Stimulated activated naive CD4-positive, alpha-beta T cell treated with Interleukin-2 at 50 U/mL for 16 hours (primary cell): ENCODE data around the gene MGLL.

Experiments used
- DNase-seq: peaks from one replicate; lab custom pipeline; 2025; lab: John Stamatoyannopoulos, UW

Gene MGLL

DNA sequence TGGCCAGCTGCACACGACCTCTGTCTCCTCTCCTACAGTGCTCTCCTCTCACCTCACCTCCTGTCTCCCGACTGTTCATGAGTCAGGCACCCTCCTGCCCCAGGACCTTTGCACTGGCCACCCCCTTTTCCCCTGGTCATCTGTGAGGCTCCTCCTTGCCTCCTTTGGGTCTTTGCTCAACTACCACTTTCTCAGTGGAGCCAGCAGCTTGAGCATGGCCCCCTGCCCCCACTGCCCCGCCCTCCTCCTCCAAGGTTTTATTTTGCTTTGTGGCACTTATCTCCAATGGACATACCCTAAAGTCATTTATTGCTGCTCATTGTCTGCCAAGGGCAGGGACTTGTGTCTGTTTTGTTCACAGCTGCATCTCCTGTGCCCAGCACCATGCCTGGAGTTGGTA is 64.3 kb downstream of the MGLL start:
- no peak for DNase-seq

DNA sequence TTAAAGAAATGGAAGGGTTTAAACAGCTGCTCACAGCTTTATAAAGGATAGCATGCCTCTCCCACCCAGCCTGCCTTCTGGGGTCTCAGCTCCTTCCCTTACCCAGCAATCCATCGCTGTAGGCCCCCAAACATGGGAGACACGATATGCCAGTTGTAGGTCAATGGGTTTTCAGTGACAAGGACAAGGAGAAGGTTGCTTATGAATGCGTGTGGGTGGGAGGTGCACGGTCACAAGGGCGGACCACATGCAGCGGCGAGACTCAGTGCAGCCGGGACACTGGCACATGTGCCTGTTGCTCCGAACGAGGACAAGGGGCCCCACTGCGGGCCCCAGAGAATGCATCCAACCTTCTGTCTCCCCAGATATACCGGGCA is 67.0 kb downstream of the MGLL start:
- no peak for DNase-seq

DNA sequence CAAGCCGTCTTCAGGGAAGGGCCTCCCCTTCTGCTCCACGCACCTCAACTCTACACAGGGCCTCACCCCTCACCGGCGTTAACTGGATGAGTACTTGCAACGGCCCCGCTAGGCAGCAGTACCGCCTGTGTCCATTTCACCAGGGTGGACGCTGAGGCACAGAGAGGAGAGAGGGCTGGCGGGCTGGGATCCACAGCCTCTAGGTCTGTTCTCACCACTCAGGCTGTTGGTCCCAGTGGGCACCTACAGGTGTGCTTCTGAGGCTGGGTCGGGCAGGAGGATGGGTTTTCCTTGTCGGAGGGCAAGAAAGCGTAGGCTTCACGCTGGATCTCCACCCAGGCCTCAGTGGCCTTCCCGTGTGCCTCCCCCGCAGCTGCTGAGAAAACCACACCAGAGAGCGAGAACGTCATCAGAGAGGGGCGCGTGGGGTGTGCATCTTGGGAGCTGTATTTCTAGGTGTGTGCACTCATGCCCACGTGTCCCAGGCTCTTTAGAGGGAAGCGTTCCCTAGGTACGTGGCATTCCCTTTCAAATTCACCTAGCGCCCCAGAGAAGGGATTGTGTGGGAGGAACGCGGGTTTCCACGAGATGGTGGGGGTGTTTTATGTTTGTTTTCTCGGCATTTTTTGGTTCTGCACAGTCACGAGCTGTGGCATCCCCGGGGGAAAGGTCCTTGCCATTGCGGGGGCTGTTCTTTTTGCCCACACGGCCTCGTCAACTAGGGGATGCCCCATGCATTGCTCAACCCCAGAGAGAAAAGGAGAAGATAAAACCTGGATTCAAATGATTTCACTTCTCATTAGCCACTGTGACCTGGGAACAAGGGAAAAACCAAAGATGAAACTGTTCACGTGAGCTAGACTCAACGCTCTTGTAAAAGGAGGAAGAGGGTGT is 67.7 kb downstream of the MGLL start:
- peak; percentile 9 for DNase-seq

DNA sequence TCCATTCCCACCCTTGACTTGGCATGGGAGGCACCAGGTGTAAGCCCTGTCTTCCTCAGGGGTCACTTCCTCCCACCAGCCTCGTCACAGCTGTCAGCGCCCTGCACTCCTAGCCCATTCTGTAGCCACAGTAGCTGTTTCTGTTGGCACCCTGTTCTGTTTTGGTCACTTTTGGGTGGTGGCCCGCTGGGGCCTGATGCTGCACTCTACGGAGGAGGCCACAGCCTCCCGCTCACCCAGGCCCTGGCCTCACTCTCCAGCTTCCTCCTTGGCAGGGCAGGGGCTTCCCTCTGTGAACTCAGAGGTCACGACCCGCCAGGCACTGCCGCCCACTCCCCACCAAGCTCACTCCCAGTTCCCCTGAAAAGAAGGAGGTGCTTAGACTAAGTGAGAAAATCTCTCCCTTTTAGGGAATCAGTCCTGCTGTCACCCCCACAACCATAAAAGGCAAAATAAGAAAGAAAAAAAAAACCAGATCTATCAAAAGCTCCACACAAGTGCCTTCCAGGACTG is 68.4 kb downstream of the MGLL start:
- DNase-seq, result no peak

- DNase-seq, result no peak
Measured at GRCh38 chr3:127753338-127753737, 69.0 kb downstream of the MGLL start.

GRCh38 chr3:127751782-127752181 is 70.5 kb downstream of the MGLL start:
- DNase-seq, result no peak

DNA sequence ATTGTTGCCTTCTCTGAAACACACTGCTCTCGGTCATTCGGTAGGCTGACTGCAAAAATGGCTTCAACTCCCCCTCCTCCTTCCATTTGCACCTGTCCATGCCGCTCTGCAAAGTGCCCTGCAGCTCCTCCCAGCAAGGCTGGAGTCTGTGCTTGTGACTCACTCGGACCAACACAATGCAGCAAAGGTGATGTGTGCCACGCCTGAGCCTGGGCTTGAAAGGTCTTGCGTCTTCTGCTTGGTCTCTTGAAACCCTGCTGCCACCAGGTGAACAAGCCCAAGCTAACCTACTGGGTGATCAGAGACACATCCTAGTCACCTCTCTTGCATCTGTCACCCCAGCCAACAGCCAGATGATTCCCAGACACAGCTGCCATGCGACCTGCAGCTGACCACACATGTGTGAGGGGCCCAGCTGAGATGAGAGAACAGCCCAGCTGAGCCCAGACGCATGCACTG is 71.1 kb downstream of the MGLL start:
- DNase-seq, result no peak

DNA sequence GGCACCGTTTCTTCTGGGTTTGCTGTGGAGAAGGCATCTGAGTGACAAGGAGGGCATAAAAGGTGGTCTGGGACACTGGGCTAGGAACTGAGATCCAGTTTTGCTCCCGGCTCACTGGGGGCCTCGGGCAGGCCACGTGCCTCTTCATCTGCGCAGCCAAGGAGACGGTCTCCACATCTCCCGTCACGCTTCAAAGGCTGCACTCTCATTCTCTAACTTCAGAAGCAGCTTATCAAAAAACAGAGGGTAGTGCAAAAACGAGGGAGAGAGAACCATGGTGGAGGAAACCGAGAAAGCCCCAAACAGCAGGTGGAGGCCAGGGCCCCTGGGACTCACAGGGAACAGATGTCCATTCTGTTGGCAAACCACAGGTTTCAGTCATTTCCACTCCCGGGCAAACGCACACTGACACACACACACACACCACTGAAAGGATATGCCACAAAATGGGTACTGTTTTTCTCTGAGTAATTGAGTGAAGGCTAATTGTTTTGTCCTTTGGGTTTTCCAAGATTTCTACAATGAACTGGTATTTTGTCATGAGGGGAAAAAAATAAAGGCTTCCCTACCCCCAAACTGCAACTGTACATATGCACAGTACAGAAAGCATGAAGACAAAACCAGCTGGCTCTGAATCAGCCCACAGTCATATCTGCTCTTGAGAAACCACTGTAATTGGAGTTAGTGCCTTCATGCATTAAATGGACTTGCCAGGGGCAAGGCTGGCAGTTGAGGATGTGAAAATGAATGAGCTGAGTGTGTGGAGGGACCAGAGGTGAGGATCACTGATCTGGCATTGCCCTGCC is 71.9 kb downstream of the MGLL start:
- no peak for DNase-seq

GRCh38 chr3:127749787-127750225 is 72.5 kb downstream of the MGLL start:
- no peak for DNase-seq

- DNase-seq, result no peak
Measured at GRCh38 chr3:127749361-127749760, 73.0 kb downstream of the MGLL start.

- DNase-seq, result no peak
Measured at GRCh38 chr3:127748754-127749327, 73.5 kb downstream of the MGLL start.

GRCh38 chr3:127747751-127748521 is 74.4 kb downstream of the MGLL start:
- no peak for DNase-seq

GRCh38 chr3:127747066-127747465 is 75.2 kb downstream of the MGLL start:
- DNase-seq, result no peak

DNA sequence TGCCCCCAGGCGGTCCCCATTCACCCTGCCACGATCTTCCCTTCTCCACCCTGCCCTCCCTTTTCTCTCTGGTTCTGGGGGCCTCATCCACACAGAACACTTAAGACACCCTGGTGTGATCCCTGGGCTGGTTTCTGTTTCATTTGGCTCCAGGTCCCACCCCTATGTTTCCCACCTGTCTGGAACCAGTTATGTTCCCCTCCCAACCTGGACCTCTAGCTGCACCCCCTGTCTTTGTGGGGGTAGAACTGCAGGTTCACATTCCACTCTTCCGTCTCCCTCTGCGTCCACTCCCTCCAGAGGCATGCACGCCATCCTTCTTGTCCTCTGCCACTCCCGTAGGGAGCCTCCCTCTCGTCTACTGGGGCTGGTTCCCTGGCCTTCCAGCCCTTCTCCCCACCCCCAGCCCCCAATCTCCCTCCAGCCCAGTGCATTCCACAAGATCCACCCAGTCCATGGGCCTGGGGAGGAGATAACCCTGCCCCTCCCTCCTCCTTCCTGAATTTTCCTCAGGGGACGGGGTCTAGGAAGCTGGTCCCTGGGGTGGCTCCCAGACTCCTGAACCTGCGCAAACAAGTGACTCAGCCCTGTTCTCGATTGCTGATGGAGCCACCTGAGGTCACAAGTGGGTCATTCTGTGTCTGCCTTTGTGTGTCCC is 75.8 kb downstream of the MGLL start:
- no peak for DNase-seq

GRCh38 chr3:127745656-127746399 is 76.5 kb downstream of the MGLL start:
- DNase-seq, result no peak

DNA sequence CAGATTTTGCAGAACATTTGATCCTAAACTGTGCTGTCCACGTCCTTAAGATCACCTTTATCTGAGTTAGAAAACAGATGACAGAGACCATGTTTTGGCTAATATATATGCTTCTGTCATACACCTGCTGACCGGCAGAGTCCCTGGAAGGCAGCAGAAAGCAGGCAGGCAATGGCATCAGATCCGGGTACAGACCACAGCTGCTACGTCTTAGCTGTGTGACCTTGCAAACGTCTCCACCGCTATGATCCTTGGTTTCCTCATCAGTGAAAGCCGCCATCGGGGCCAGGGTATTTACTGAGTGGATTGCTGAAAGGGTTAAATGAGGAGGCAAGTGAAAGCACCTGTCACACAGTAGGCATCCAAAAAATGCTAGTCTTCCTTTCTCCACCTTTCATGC is 77.4 kb downstream of the MGLL start:
- DNase-seq, result no peak

GRCh38 chr3:127744253-127744815 is 78.0 kb downstream of the MGLL start:
- DNase-seq, result no peak

DNA sequence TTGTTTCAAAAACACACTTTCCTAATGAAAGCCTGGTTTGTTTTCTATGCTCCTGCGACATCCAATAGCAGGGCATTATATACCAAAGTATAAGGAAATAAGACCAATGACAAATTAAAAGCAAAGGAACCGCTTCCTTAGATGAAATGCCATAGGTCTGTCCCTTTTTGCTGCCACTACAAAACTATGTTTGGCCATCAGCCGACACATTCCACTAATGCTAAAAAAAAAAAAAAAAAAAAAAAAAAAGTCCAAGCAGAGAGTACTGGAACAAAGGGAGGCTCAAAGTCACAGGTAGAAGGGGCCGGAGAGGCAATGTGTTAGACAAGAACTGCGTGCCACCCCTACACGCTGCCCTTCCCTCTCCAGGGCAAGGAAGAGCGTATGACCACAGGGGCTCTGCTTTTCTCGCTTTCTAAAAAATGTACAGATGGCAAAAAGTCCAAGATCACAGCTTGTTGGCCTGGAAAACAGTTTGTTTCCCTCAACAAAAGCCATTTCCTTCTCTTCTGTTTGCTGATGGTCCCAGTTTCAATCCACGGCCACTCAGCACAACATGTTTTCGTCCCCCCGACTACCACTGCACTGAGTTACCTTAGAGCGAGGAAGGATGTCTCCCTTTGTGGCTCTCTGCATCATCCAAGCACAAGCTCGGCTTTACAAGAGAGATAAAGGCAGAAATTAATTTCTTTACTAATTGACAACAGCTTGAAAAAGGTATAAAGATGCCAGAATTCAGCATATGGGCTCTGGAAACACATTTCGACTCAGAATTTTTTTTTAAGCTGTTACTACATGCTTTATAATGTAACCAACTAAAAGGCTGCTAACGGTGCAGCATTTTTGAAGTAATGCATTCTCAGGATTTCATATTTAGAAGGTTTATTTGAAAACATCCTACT is 78.7 kb downstream of the MGLL start:
- no peak for DNase-seq

- no peak for DNase-seq
Measured at GRCh38 chr3:127742580-127742979, 79.7 kb downstream of the MGLL start.
